SK-N-MC (cell line): ENCODE measurements around the gene SPAG8.

Experiments used
- DNase-seq: peaks from one replicate; pipeline ENCODE4 v3.0.0-alpha.2; 2011; ENCODE audit warnings: low read depth, low spot score
- H3K27ac ChIP-seq: fragments of 200-600 bp; sonication (generic); 2 replicates; pipeline ENCODE4 v1.5.1; 2016; ENCODE audit warnings: mixed run types
- H3K36me3 ChIP-seq: fragments of 200-600 bp; sonication (generic); 2 replicates; pipeline ENCODE4 v1.6.1; 2017; ENCODE audit warnings: antibody characterized with exemption, low read length, mixed read lengths; ENCODE audit not compliant: insufficient read depth
- H3K4me3 ChIP-seq: fragments of 200-600 bp; sonication (generic); 2 replicates; pipeline ENCODE4 v1.5.1; 2016
- H3K9ac ChIP-seq: fragments of 200-600 bp; sonication (generic); 2 replicates; pipeline ENCODE4 v1.8.0; 2017; ENCODE audit warnings: mixed run types, mixed read lengths; ENCODE audit not compliant: insufficient read length
- H3K9me3 ChIP-seq: fragments of 200-600 bp; sonication (generic); 2 replicates; pipeline ENCODE4 v1.6.1; 2017; ENCODE audit warnings: low read depth, mild to moderate bottlenecking, antibody characterized with exemption, low read length, moderate library complexity, mixed read lengths
- EZH2 ChIP-seq: fragments of 200-600 bp; sonication (generic); IDR thresholded peaks from one replicate; pipeline ENCODE4 v1.6.1; 2017; ENCODE audit warnings: antibody characterized with exemption
- FOXP2 ChIP-seq: optimal IDR thresholded peaks from 2 replicates; pipeline ENCODE3; 2011; ENCODE audit warnings: mild to moderate bottlenecking, moderate library complexity; ENCODE audit not compliant: insufficient read depth; ENCODE audit errors: extremely low read length, control extremely low read depth
- POLR2AphosphoS5 ChIP-seq: IDR thresholded peaks from 2 replicates; pipeline ENCODE4 v1.6.1; 2012; ENCODE audit warnings: mild to moderate bottlenecking, low read depth, low read length, borderline replicate concordance

SPAG8 gene

DNA sequence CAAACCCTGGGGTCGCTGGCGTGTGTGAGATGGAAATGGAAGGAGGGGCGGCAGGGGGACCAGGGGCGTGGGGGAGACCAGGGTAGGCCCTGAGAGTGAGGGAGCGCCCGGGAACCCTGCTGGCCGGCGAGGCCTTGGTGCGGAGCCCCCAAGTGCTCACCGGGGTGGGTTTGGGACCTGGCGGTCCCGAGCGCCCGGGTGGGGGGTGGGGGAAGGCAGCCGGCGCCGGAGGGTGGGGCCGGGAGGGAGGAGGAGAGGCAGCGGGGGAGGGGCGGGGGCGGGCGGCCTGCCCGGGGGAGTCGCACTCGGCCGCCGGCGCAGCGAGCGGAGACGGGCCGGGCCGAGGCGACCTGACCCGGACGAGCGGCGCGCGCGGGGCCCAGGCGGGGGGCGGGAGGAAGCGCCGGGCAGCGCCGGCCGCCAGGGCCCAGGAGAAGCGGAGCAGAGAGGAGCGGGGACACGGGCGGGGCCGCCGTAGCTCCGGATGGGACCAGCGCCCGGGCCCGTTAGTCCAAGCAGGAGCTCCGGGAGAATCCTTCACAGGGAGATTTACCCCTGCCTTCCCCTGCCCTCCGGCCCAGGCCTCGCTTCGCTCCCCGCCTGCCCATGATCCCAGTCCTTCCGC is 20.7 kb downstream of the SPAG8 start, which contains the start of gene NPR2:
TSS of gene NPR2 (plus strand) at position 295 of the 625 bp plus-strand sequence. CDS start 818 bp downstream, outside the sequence.
- DNase-seq = no peak
- Histone ChIP-seq H3K27ac (no peak within 1 kb of the TSS), H3K9me3 (no peaks in the 10 kb centered on the region), H3K36me3 (no peaks in the 10 kb centered on the region), H3K4me3 (no peak within 1 kb of the TSS), H3K9ac (no peak within 1 kb of the TSS)
- TF ChIP-seq FOXP2 (no peak), EZH2 (no peak), POLR2AphosphoS5 (no peak)

DNA sequence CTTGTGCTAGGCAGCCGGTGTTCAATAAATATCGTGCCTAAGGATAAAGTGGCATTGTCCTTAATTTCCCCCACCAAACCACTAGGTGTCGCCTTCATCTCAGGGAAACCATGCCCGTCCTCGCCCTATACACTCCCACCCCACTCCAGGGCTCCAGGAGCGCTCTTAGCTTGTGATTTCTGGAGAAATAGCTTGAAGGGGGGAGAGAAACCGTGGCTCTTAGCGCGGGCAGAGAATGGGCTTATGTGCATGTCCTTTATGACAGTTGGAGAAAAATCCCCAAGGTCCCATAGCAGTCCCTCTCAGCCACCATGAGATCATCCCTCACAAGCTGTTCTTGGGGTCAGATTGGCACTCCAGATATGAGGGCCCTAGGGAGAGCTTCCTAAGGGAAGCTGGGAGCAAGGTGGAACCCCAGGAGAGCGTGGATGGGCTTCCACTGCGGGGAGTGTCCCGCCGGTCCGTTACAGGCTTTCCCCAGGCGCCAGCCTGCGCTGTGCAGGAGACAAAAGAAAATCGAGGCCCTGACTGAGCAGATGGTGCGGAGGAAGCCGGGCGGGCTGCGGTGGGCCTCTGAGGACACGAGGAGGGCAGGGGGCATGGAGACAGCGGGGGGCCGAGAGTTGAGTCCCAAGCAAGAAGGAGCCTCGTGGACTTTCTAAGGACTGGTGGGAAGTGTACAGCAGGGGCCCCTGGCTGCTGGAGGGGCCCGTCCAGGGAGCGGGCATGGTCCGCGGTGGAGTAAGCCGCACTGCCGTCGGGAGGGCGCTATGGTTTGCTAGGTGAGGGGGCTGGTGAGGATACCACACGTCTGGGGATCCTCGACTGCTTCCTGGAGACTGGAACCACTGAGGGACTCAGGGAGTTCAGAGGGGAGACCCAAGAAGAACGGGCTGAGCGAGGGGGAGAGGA is 21.4 kb downstream of the SPAG8 start:
- no peaks in the 10 kb centered on the region for H3K36me3 ChIP-seq
- no peaks in the 10 kb centered on the region for H3K9me3 ChIP-seq
- peak overlapping the region; percentile 20; the same call in 1 of the 2 replicates for H3K4me3 ChIP-seq
- H3K9ac ChIP-seq = no peak overlapping the region
- TF ChIP-seq POLR2AphosphoS5 (no peak), FOXP2 (no peak), EZH2 (no peak)
- no peak for DNase-seq
- H3K27ac ChIP-seq = no peak overlapping the region

GRCh38 chr9:35790025-35790384 is 22.1 kb downstream of the SPAG8 start:
- no peak overlapping the region for H3K9ac ChIP-seq
- no peak for TF ChIP-seq POLR2AphosphoS5
- no peak for TF ChIP-seq EZH2
- TF ChIP-seq FOXP2 = no peak
- peak overlapping the region; percentile 20; the same call in 1 of the 2 replicates for H3K4me3 ChIP-seq
- peak overlapping the region; percentile 51; the same call in 1 of the 2 replicates for H3K27ac ChIP-seq
- DNase-seq = no peak
- no peaks in the 10 kb centered on the region for H3K9me3 ChIP-seq
- H3K36me3 ChIP-seq = no peaks in the 10 kb centered on the region

GRCh38 chr9:35789541-35789940 is 22.5 kb downstream of the SPAG8 start:
- peak overlapping the region; percentile 51; the same call in 1 of the 2 replicates for H3K27ac ChIP-seq
- DNase-seq = no peak
- no peaks in the 10 kb centered on the region for H3K36me3 ChIP-seq
- no peak for TF ChIP-seq FOXP2
- no peak for TF ChIP-seq EZH2
- no peak for TF ChIP-seq POLR2AphosphoS5
- H3K9ac ChIP-seq = peak overlapping the region; percentile 38
- no peaks in the 10 kb centered on the region for H3K9me3 ChIP-seq
- peak overlapping the region; percentile 20; the same call in 1 of the 2 replicates for H3K4me3 ChIP-seq

DNA sequence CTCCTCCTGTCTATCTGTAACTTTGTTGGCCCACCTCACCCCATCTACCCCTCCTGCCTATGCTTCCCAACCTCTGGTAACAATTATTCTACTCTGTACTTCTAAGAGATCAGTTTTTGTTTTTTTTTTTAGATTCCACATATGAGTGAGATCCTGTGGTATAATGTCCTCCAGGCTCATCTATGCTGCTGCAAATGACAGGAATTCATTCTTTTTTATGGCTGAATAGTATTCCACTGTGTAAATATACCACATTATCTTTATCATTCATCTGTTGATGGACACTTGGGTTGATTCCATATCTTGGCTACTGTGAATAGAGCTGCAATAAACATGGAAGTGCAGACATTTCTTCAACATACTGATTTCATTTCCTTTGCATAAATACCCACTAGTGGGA is 28.6 kb downstream of the SPAG8 start:
- Histone ChIP-seq H3K4me3 (no peak overlapping the region), H3K9me3 (no peaks in the 10 kb centered on the region), H3K9ac (no peak overlapping the region), H3K27ac (no peak overlapping the region), H3K36me3 (0 out of 2 replicates have a peak, but pooled peaks cover 3% of the 10 kb centered on the region)
- no peak for DNase-seq
- TF ChIP-seq POLR2AphosphoS5 (no peak), FOXP2 (no peak)

GRCh38 chr9:35781066-35781465 is 31.0 kb downstream of the SPAG8 start:
- Histone ChIP-seq H3K27ac (no peak overlapping the region), H3K36me3 (0 out of 2 replicates have a peak, but pooled peaks cover 3% of the 10 kb centered on the region), H3K9me3 (no peaks in the 10 kb centered on the region), H3K9ac (no peak overlapping the region), H3K4me3 (no peak overlapping the region)
- DNase-seq = no peak
- no peak for TF ChIP-seq POLR2AphosphoS5
- TF ChIP-seq FOXP2 = no peak
- TF ChIP-seq EZH2 = no peak

- TF ChIP-seq FOXP2 (no peak), POLR2AphosphoS5 (no peak), EZH2 (no peak)
- no peak for DNase-seq
- 0 out of 2 replicates have a peak, but pooled peaks cover 2% of the 10 kb centered on the region for H3K36me3 ChIP-seq
- H3K4me3 ChIP-seq = no peak overlapping the region
- no peak overlapping the region for H3K27ac ChIP-seq
- no peak overlapping the region for H3K9ac ChIP-seq
- no peaks in the 10 kb centered on the region for H3K9me3 ChIP-seq
Observed at GRCh38 chr9:35778496-35778895, 33.6 kb downstream of the SPAG8 start.

GRCh38 chr9:35776018-35776417 is 36.0 kb downstream of the SPAG8 start:
- Histone ChIP-seq H3K36me3 (no peaks in the 10 kb centered on the region), H3K9me3 (no peaks in the 10 kb centered on the region), H3K9ac (no peak overlapping the region), H3K27ac (no peak overlapping the region), H3K4me3 (no peak overlapping the region)
- DNase-seq = no peak
- TF ChIP-seq FOXP2 (no peak), POLR2AphosphoS5 (no peak), EZH2 (no peak)
